GM19099 (cell line): Measurements from ENCODE around the gene RAE1.

Source experiments
- POLR2A ChIP-seq: IDR thresholded peaks from 3 replicates; pipeline ENCODE4 v1.6.1; 2011; ENCODE audit warnings: low read depth; ENCODE audit not compliant: insufficient read length; ENCODE audit errors: extremely low read depth

RAE1 gene

GRCh38 chr20:57417830-57418780, 67.0 kb downstream of the RAE1 start:
- TF ChIP-seq POLR2A: no peak

GRCh38 chr20:57420571-57421252, 69.7 kb downstream of the RAE1 start:
- TF ChIP-seq POLR2A: no peak

- TF ChIP-seq POLR2A: no peak
Measured at GRCh38 chr20:57421253-57422220, 70.5 kb downstream of the RAE1 start.

- TF ChIP-seq POLR2A: no peak
Measured at GRCh38 chr20:57422254-57422653, 71.2 kb downstream of the RAE1 start.

GRCh38 chr20:57425150-57426013, 74.3 kb downstream of the RAE1 start:
- no peak for TF ChIP-seq POLR2A

GRCh38 chr20:57426271-57426689, 75.2 kb downstream of the RAE1 start:
- TF ChIP-seq POLR2A: no peak

- no peak for TF ChIP-seq POLR2A
Measured at GRCh38 chr20:57426831-57427230, 75.8 kb downstream of the RAE1 start.

GRCh38 chr20:57428324-57429158, 77.5 kb downstream of the RAE1 start:
- TF ChIP-seq POLR2A: no peak
